ENCODE data around the gene ZNF778. TPM values are rescaled to one million over a fixed set of nuclear protein-coding genes. Genes with fewer than 3 reads are reported as not detected.

ZNF778 gene
- total RNA-seq, 1 donor from 2014 or later: 21.5 TPM

GRCh38 chr16:89170346-89171215 is 46.9 kb upstream of the ZNF778 start:
- H3K27me3 ChIP-seq: peaks cover 49% of the 10 kb centered on the region
- H3K27ac ChIP-seq: no peak overlapping the region
- Mint-ChIP-seq H3K36me3 (no peaks in the 10 kb centered on the region), H3K4me3 (peak overlapping the region; percentile 74), H3K9me3 (no peaks in the 10 kb centered on the region), H3K27ac (no peak overlapping the region), H3K4me1 (peaks cover 13% of the 10 kb centered on the region), H3K27me3 (ENCODE audit: insufficient read depth, low read depth) (peaks cover 11% of the 10 kb centered on the region)
- TF ChIP-seq EZH2phosphoT487 (IDR thresholded peaks at IDR 0.05) (no peak), CTCF (IDR thresholded peaks at IDR 0.05) (no peak), EZH2 (IDR thresholded peaks at IDR 0.05) (peak; percentile 30)
- H4K20me1 ChIP-seq (ENCODE audit: low read depth): peaks cover 24% of the 10 kb centered on the region
- no peaks in the 10 kb centered on the region for H3K79me2 ChIP-seq (ENCODE audit: low read depth)
- H3K9ac ChIP-seq: no peak overlapping the region
- peak overlapping the region; percentile 63 for H3K4me2 ChIP-seq
- no peaks in the 10 kb centered on the region for H3F3A ChIP-seq (ENCODE audit: low read depth)
- H2AFZ ChIP-seq (replicated peaks): no peak overlapping the region
- no peak for DNase-seq (ENCODE audit: low spot score)
- H3K4me1 ChIP-seq: peaks cover 23% of the 10 kb centered on the region
- H3K36me3 ChIP-seq: no peaks in the 10 kb centered on the region
- H3K9me3 ChIP-seq (ENCODE audit: low read depth): no peaks in the 10 kb centered on the region
- H3K4me3 ChIP-seq: peak overlapping the region; percentile 28

GRCh38 chr16:89171216-89172170 is 46.0 kb upstream of the ZNF778 start, which contains the start of gene CDH15:
TSS of gene CDH15 (plus strand) at chr16:89171748. CDS start at chr16:89171832, 84 bp downstream.
- no peaks in the 10 kb centered on the region for H3K36me3 ChIP-seq
- H3K4me1 ChIP-seq: peaks cover 23% of the 10 kb centered on the region
- H3F3A ChIP-seq (ENCODE audit: low read depth): no peaks in the 10 kb centered on the region
- H2AFZ ChIP-seq (replicated peaks): no peak within 1 kb of the TSS
- peaks cover 24% of the 10 kb centered on the region for H4K20me1 ChIP-seq (ENCODE audit: low read depth)
- peak; percentile 99 for DNase-seq (ENCODE audit: low spot score)
- Mint-ChIP-seq H3K27ac (no peak within 1 kb of the TSS), H3K4me3 (peak within 1 kb of the TSS; percentile 74), H3K4me1 (peaks cover 12% of the 10 kb centered on the region), H3K27me3 (ENCODE audit: insufficient read depth, low read depth) (peaks cover 11% of the 10 kb centered on the region), H3K36me3 (no peaks in the 10 kb centered on the region), H3K9me3 (no peaks in the 10 kb centered on the region)
- peak within 1 kb of the TSS; percentile 71 for H3K4me2 ChIP-seq
- H3K9ac ChIP-seq: no peak within 1 kb of the TSS
- no peak within 1 kb of the TSS for H3K27ac ChIP-seq
- no peak for TF ChIP-seq EZH2phosphoT487 (IDR thresholded peaks at IDR 0.05)
- TF ChIP-seq CTCF (IDR thresholded peaks at IDR 0.05): no peak
- no peak for TF ChIP-seq EZH2 (IDR thresholded peaks at IDR 0.05)
- no peaks in the 10 kb centered on the region for H3K79me2 ChIP-seq (ENCODE audit: low read depth)
- H3K9me3 ChIP-seq (ENCODE audit: low read depth): no peaks in the 10 kb centered on the region
- peak within 1 kb of the TSS; percentile 28 for H3K4me3 ChIP-seq
- H3K27me3 ChIP-seq: peaks cover 49% of the 10 kb centered on the region

GRCh38 chr16:89172171-89172527 is 45.4 kb upstream of the ZNF778 start:
- Mint-ChIP-seq H3K36me3 (no peaks in the 10 kb centered on the region), H3K4me1 (peaks cover 12% of the 10 kb centered on the region), H3K9me3 (no peaks in the 10 kb centered on the region), H3K27me3 (ENCODE audit: insufficient read depth, low read depth) (peaks cover 8% of the 10 kb centered on the region), H3K4me3 (no peak overlapping the region), H3K27ac (no peak overlapping the region)
- no peak overlapping the region for H3K27ac ChIP-seq
- H3K27me3 ChIP-seq: peaks cover 49% of the 10 kb centered on the region
- no peak overlapping the region for H3K9ac ChIP-seq
- H3K4me2 ChIP-seq: peak overlapping the region; percentile 71
- H3F3A ChIP-seq (ENCODE audit: low read depth): no peaks in the 10 kb centered on the region
- no peaks in the 10 kb centered on the region for H3K9me3 ChIP-seq (ENCODE audit: low read depth)
- no peak overlapping the region for H3K4me3 ChIP-seq
- DNase-seq (ENCODE audit: low spot score): no peak
- peaks cover 24% of the 10 kb centered on the region for H4K20me1 ChIP-seq (ENCODE audit: low read depth)
- no peak overlapping the region for H2AFZ ChIP-seq (replicated peaks)
- H3K79me2 ChIP-seq (ENCODE audit: low read depth): no peaks in the 10 kb centered on the region
- H3K4me1 ChIP-seq: peaks cover 20% of the 10 kb centered on the region
- TF ChIP-seq EZH2 (IDR thresholded peaks at IDR 0.05): no peak
- TF ChIP-seq EZH2phosphoT487 (IDR thresholded peaks at IDR 0.05): no peak
- TF ChIP-seq CTCF (IDR thresholded peaks at IDR 0.05): no peak
- H3K36me3 ChIP-seq: no peaks in the 10 kb centered on the region

All from neural progenitor cell (in vitro differentiated cells).